C4-2B (cell line): Measurements from ENCODE around the gene ATMIN.

Experiments used
- CTCF ChIP-seq: fragments of 450-650 bp; conservative IDR thresholded peaks from 2 replicates; pipeline ENCODE4 v1.5.1; 2017; ENCODE audit warnings: mild to moderate bottlenecking
- ZFX ChIP-seq: fragments of 450-650 bp; IDR thresholded peaks from 2 replicates; pipeline ENCODE4 v1.6.1; 2017

DNA sequence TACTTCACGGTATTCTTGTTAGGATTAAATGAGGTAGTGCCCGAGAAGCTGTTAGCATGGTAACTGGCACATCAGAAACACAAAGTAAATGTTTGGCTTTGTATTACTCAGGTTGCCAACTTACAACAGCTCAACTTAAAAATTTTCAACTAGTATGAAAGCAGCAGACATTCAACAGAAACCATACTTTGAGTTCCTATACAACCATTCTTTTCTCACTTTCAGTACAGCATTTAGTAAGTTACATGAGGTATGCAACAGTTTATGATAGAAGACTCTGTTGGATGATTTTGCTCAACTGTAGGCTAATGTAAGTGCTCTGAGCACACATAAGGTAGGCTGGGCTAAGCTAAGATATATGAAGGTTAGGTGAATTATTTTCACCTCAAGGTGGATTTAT lies 21.0 kb upstream of the ATMIN start:
- TF ChIP-seq CTCF (no peak), ZFX (no peak)
